CD14-positive monocyte (primary cell): ENCODE measurements around the gene SIAH1. TPM values are rescaled to one million over a fixed set of nuclear protein-coding genes. Genes with fewer than 3 reads are reported as not detected.

Experiments used
- DNase-seq, 3 donors: peaks; one replicate each; pipeline ENCODE4 v3.0.0-alpha.2; 2011 to 2022
- H2AFZ ChIP-seq: 2 replicates; pipeline ENCODE4 v1.6.0; 2012; ENCODE audit warnings: mild to moderate bottlenecking, low read depth, low read length, inconsistent platforms; ENCODE audit not compliant: insufficient read depth, poor library complexity, severe bottlenecking
- H3K27ac ChIP-seq, 2 donors: 1 replicate in 1 of 2; 2 replicates in 1 of 2; pipeline ENCODE4 v1.5.1; 2012 to 2013; ENCODE audit warnings: low read length in 2 of 2, control low read depth in 1 of 2, inconsistent platforms in 1 of 2, low read depth in 1 of 2, mild to moderate bottlenecking in 1 of 2
- H3K27me3 ChIP-seq, 2 donors: one replicate each; pipeline versions ENCODE4 v1.6.0 to v1.6.1; 2011 to 2013; ENCODE audit warnings: low read length in 2 of 2; ENCODE audit not compliant: control insufficient read depth in 2 of 2, insufficient read depth in 2 of 2
- H3K36me3 ChIP-seq, 2 donors: replicated peaks in 1 of 2; 1 replicate in 1 of 2; 2 replicates in 1 of 2; pipeline versions ENCODE4 v1.5.1 to v1.6.1; 2012 to 2013; ENCODE audit warnings: low read length in 2 of 2, control low read depth in 1 of 2, inconsistent platforms in 1 of 2, mild to moderate bottlenecking in 1 of 2; ENCODE audit not compliant: insufficient read depth in 2 of 2, control insufficient read depth in 1 of 2
- H3K4me1 ChIP-seq, 2 donors: 1 replicate in 1 of 2; 2 replicates in 1 of 2; pipeline versions ENCODE4 v1.5.1 to v1.6.1; 2012 to 2013; ENCODE audit warnings: low read length in 2 of 2, control low read depth in 1 of 2, inconsistent platforms in 1 of 2, mild to moderate bottlenecking in 1 of 2, moderate library complexity in 1 of 2; ENCODE audit not compliant: insufficient read depth in 2 of 2, control insufficient read depth in 1 of 2
- H3K4me2 ChIP-seq: replicated peaks from 2 replicates; pipeline ENCODE3; 2012; ENCODE audit warnings: low read length, moderate library complexity, mild to moderate bottlenecking; ENCODE audit not compliant: poor library complexity, severe bottlenecking; ENCODE audit errors: extremely low read depth
- H3K4me3 ChIP-seq, 3 experiments: fragments of 200-600 bp in 1 of 3; sonication (generic) in 1 of 3; replicated peaks in 1 of 3; 1 replicate in 2 of 3; 2 replicates in 1 of 3; pipeline ENCODE4 v1.5.1; 2011 to 2013; ENCODE audit warnings: low read length in 3 of 3, mild to moderate bottlenecking in 3 of 3, control low read depth in 2 of 3, low read depth in 2 of 3, inconsistent platforms in 1 of 3, moderate library complexity in 1 of 3
- H3K79me2 ChIP-seq: 2 replicates; pipeline ENCODE4 v1.6.0; 2012; ENCODE audit warnings: mild to moderate bottlenecking, control low read depth, inconsistent platforms, low read length, moderate library complexity; ENCODE audit not compliant: insufficient read depth
- H3K9ac ChIP-seq: 2 replicates; pipeline ENCODE4 v1.6.0; 2017; ENCODE audit warnings: low read length, mild to moderate bottlenecking; ENCODE audit not compliant: insufficient read depth, poor library complexity, severe bottlenecking
- H3K9me3 ChIP-seq, 2 donors: replicated peaks in 1 of 2; 1 replicate in 1 of 2; 2 replicates in 1 of 2; pipeline versions ENCODE4 v1.5.1 to v1.6.1; 2012 to 2013; ENCODE audit warnings: low read length in 2 of 2, control low read depth in 1 of 2; ENCODE audit not compliant: control insufficient read depth in 1 of 2, insufficient read depth in 1 of 2
- H4K20me1 ChIP-seq: 2 replicates; pipeline ENCODE4 v1.6.0; 2012; ENCODE audit warnings: mild to moderate bottlenecking, low read length, control low read depth, moderate library complexity; ENCODE audit not compliant: insufficient read depth
- H3K27ac Mint-ChIP-seq, 7 donors: one replicate each; pipeline ENCODE4 v1.8.0; 2020; ENCODE audit warnings: mild to moderate bottlenecking in 7 of 7, mixed read lengths in 7 of 7, moderate library complexity in 6 of 7, inconsistent platforms in 2 of 7
- H3K27me3 Mint-ChIP-seq, 3 donors: one replicate each; pipeline ENCODE4 v1.8.0; 2021 to 2022; ENCODE audit warnings: low read depth in 3 of 3, mild to moderate bottlenecking in 3 of 3, mixed read lengths in 3 of 3, moderate library complexity in 3 of 3, inconsistent platforms in 1 of 3
- H3K36me3 Mint-ChIP-seq, 2 donors: one replicate each; pipeline ENCODE4 v1.8.0; 2020; ENCODE audit warnings: mixed read lengths in 2 of 2, inconsistent platforms in 1 of 2, mild to moderate bottlenecking in 1 of 2
- H3K4me1 Mint-ChIP-seq: one replicate; pipeline ENCODE4 v1.8.0; 2020; ENCODE audit warnings: mild to moderate bottlenecking, mixed read lengths
- H3K4me3 Mint-ChIP-seq, 2 donors: one replicate each; pipeline ENCODE4 v1.8.0; 2020; ENCODE audit warnings: mild to moderate bottlenecking in 2 of 2, mixed read lengths in 2 of 2, moderate library complexity in 1 of 2
- H3K9me3 Mint-ChIP-seq, 7 donors: one replicate each; pipeline ENCODE4 v1.8.0; 2020 to 2022; ENCODE audit warnings: mixed read lengths in 7 of 7, mild to moderate bottlenecking in 6 of 7, moderate library complexity in 6 of 7, inconsistent platforms in 2 of 7
- WGBS: methylation state at CpG from one replicate; pipeline ENCODE4 v1.1.5; 2013; ENCODE audit warnings: missing lambda C conversion rate; ENCODE audit not compliant: insufficient coverage; 5-methylcytosine and 5-hydroxymethylcytosine counted together
- intact Hi-C, 2 donors: fragments of 100-400 bp; cut with micrococcal nuclease; formaldehyde crosslinking; loops; one replicate each; pipeline versions ENCODE4 v1.15.0 to v1.15.1; 2023
- polyA plus RNA-seq, 3 donors: library from polyadenylated mRNA; depleted of rRNA in 1 of 3; unstranded in 2 of 3; stranded (reverse) in 1 of 3; fragments of 300-500 nt in 2 of 3; fragments of >200 nt in 1 of 3; fragmentation: Illumina TruSeq in 2 of 3; gene quantifications; 1 replicate in 2 of 3; 2 replicates in 1 of 3; pipeline ENCODE4 v1.2.3, GENCODE V29; 2012 to 2021
- TF ChIP-seq, protein P1 (sequence below): fragments of 200-600 bp; IDR thresholded peaks from one replicate; pipeline ENCODE4 v1.8.0; 2022; ENCODE audit warnings: antibody characterized with exemption, mild to moderate bottlenecking

The SIAH1 gene
- polyA plus RNA-seq, 3 donors, result 4.9 to 11.8 (median 5.6) TPM

DNA sequence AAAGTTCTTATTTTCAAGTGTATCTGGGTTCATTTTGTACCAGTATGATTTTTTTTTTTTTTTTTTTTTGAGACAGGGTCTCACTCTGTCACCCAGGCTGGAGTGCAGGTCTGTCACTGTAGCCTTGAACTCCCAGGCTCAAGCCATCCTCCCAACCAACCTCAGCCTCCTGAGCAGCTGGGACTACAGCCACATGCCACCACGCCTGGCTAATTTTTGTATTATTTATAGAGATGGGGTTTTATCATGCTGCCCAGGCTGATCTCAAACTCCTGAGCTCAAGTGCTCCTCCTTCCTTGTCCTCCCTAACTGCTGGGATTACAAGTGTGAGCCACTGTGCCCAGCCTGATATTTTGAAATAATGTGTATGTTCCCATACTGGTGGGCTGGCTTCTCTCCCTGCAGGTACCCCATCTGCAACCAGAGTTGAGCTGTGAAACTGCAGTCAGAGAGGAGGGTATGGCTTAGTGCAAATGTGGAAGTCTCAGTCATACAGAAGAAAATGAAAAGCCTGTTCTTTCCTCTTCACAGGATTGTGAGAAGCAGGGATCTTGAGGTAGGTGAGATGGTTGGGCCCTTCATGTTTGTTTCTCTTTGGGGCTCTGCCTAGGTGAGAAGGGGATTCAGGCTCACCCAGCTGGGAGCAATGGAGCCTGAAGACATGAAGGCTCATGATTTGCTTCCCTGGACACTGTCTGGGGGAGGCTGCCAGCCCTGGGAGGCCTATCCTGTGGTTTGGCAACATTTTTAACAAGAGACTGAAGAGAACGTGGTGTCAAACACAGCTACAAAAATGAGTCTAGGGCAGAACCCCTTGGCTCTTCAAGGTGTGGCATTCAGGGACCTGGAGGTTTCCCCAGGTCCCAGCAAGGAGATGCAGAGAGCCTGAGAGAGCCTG, 41.3 kb upstream of the SIAH1 start:
- Mint-ChIP-seq H3K4me3 (no peak overlapping the region), H3K27ac (peak overlapping the region in 1 of 7 donors; percentile 46), H3K36me3 (no peaks in the 10 kb centered on the region), H3K27me3 (peaks cover 0 to 3% (median 0%) of the 10 kb centered on the region in 3 donors), H3K9me3 (no peaks in the 10 kb centered on the region), H3K4me1 (peaks cover 5% of the 10 kb centered on the region)
- Histone ChIP-seq H3K4me3 (no peak overlapping the region), H3K4me1 (peaks cover 0 to under 1% of the 10 kb centered on the region in 2 donors), H3K79me2 (no peaks in the 10 kb centered on the region), H3K27me3 (no peaks in the 10 kb centered on the region), H4K20me1 (no peaks in the 10 kb centered on the region), H3K27ac (no peak overlapping the region), H3K9ac (no peak overlapping the region), H3K9me3 (no peaks in the 10 kb centered on the region), H3K4me2 (no peak overlapping the region), H3K36me3 (no peaks in the 10 kb centered on the region), H2AFZ (no peak overlapping the region)
- TF ChIP-seq, protein P1, sequence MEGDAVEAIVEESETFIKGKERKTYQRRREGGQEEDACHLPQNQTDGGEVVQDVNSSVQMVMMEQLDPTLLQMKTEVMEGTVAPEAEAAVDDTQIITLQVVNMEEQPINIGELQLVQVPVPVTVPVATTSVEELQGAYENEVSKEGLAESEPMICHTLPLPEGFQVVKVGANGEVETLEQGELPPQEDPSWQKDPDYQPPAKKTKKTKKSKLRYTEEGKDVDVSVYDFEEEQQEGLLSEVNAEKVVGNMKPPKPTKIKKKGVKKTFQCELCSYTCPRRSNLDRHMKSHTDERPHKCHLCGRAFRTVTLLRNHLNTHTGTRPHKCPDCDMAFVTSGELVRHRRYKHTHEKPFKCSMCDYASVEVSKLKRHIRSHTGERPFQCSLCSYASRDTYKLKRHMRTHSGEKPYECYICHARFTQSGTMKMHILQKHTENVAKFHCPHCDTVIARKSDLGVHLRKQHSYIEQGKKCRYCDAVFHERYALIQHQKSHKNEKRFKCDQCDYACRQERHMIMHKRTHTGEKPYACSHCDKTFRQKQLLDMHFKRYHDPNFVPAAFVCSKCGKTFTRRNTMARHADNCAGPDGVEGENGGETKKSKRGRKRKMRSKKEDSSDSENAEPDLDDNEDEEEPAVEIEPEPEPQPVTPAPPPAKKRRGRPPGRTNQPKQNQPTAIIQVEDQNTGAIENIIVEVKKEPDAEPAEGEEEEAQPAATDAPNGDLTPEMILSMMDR, result no peak
- intact Hi-C loops, result no loop called here
- DNase-seq, result no peak
- 42% methylated on average over 1 of the region's 2 CpGs for WGBS

DNA sequence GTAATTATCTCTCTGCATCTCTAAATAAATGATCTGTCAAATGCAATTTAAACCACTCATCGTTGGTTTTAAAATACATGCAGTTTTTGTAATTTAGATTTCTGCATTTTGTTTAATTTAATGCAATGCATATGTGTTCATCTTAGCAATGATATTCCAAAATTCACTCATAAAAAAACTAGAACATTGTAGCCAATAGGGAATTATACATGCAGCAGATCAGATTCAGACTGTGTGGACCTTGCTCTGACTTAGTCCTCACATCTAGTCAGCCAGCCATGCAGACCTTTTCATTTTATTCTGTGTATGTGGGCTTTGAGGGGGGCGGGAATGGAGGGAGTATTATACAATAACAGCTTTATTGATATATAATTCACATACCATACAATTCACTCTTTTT, 37.3 kb upstream of the SIAH1 start:
- Histone ChIP-seq H3K4me1 (no peaks in the 10 kb centered on the region), H3K79me2 (no peaks in the 10 kb centered on the region), H3K4me2 (no peak overlapping the region), H3K4me3 (no peak overlapping the region), H3K36me3 (no peaks in the 10 kb centered on the region), H3K9ac (no peak overlapping the region), H2AFZ (no peak overlapping the region), H3K27me3 (no peaks in the 10 kb centered on the region), H3K27ac (no peak overlapping the region), H4K20me1 (no peaks in the 10 kb centered on the region), H3K9me3 (no peaks in the 10 kb centered on the region)
- H3K27ac Mint-ChIP-seq, result peak overlapping the region in 1 of 7 donors; percentile 20
- H3K36me3 Mint-ChIP-seq, result no peaks in the 10 kb centered on the region
- H3K4me1 Mint-ChIP-seq, result no peaks in the 10 kb centered on the region
- intact Hi-C loops, result no loop called here
- no CpG with 5 or more reads among the region's 2 CpGs for WGBS
- TF ChIP-seq, protein P1, result no peak
- H3K9me3 Mint-ChIP-seq, result peaks cover 0 to 2% (median 0%) of the 10 kb centered on the region in 7 donors
- DNase-seq, result no peak
- H3K27me3 Mint-ChIP-seq, result peaks cover 0 to 6% (median 5%) of the 10 kb centered on the region in 3 donors
- H3K4me3 Mint-ChIP-seq, result no peak overlapping the region
